ENCODE measurements around the gene PSME4.
"Not testable (repeated sequence)": the region's sequence is repeated elsewhere in the genome, so short reads cannot be mapped to it uniquely, and the experiment has no call there.

DNA sequence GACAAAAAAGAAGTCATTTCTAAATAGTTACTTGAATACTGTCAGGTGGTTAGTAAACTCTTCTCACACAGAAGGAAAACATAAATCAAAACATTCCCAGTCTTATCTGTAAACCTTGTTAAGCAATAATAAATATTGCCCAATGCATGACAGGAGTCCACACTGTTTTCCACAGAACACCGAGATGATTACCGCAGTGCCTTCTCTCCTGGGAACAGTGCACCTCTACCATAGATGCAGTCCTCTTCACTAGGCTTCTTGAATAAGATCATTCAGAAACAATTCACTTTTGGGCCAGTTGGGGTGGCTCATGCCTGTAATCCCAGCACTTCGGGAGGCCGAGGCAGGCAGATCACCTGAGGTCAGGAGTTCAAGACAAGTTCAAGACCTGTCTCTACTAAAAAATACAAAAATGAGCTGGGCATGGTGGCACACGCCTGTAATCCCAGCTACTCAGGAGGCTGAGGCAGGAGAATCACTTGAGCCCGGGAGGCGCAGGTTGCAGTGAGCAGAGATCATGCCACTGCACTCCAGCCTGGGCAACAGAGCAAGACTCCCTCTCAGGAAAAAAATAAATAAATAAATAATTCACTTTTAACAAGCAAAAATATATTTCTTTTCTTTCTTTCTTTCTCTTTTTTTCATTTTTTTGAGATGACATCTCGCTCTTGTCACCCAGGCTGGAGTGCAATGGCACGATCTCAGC, 119.6 kb downstream of the PSME4 start:
- TF ChIP-seq, protein P1, sequence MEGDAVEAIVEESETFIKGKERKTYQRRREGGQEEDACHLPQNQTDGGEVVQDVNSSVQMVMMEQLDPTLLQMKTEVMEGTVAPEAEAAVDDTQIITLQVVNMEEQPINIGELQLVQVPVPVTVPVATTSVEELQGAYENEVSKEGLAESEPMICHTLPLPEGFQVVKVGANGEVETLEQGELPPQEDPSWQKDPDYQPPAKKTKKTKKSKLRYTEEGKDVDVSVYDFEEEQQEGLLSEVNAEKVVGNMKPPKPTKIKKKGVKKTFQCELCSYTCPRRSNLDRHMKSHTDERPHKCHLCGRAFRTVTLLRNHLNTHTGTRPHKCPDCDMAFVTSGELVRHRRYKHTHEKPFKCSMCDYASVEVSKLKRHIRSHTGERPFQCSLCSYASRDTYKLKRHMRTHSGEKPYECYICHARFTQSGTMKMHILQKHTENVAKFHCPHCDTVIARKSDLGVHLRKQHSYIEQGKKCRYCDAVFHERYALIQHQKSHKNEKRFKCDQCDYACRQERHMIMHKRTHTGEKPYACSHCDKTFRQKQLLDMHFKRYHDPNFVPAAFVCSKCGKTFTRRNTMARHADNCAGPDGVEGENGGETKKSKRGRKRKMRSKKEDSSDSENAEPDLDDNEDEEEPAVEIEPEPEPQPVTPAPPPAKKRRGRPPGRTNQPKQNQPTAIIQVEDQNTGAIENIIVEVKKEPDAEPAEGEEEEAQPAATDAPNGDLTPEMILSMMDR (IDR thresholded peaks at IDR 0.05), result not testable (repeated sequence)
- TF ChIP-seq POLR2AphosphoS5, POLR2A (IDR thresholded peaks at IDR 0.05): not testable (repeated sequence)

All from prostate gland (tissue), 2 donors.